Erythroblast (primary cell): ENCODE data around the gene ASZ1.

ENCODE experiments used
- DNase-seq, 2 experiments: peaks; one replicate each; lab custom pipeline; 2025; lab: John Stamatoyannopoulos, UW
- GATA1 ChIP-seq: IDR thresholded peaks from 2 replicates; pipeline ENCODE4 v1.6.1; 2011; ENCODE audit warnings: low read depth, mild to moderate bottlenecking, control low read depth, low read length, moderate library complexity
- POLR2A ChIP-seq: IDR thresholded peaks from 2 replicates; pipeline ENCODE4 v1.6.1; 2011; ENCODE audit warnings: mild to moderate bottlenecking, low read length

ASZ1 gene

DNA sequence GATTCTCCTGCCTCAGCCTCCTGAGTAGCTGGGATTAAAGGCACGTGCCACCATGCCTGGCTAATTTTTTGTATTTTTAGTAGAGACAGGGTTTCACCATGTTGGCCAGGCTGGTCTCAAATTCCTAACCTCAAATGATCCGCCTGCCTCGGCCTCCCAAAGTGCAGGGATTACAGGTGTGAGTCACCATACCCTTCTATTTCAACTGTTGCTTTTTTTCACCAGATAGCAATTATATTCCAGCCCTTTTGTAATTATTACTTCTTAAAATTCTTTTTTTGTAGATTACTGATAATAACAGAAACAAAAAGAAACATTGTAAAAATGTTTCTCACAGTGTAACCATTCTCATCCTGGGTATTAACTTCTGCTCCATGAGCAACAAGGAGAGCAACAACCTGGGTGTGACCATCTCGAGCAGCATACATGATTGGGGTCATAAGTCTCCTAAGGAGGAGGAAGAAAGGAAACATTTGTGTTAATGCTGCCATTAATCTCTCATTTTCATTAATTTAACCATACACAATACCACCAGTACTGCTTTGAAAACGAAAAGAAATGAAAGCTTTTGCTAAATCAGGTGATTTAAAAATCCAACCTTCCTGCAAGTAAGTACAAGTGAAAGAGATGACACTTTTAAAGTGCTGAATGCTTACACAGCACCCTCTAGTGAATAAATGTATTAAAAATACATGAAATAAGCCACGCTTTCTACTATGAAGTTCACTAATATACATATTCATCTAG, 41.8 kb downstream of the ASZ1 start:
- no peak for DNase-seq
- TF ChIP-seq GATA1 (no peak), POLR2A (no peak)

DNA sequence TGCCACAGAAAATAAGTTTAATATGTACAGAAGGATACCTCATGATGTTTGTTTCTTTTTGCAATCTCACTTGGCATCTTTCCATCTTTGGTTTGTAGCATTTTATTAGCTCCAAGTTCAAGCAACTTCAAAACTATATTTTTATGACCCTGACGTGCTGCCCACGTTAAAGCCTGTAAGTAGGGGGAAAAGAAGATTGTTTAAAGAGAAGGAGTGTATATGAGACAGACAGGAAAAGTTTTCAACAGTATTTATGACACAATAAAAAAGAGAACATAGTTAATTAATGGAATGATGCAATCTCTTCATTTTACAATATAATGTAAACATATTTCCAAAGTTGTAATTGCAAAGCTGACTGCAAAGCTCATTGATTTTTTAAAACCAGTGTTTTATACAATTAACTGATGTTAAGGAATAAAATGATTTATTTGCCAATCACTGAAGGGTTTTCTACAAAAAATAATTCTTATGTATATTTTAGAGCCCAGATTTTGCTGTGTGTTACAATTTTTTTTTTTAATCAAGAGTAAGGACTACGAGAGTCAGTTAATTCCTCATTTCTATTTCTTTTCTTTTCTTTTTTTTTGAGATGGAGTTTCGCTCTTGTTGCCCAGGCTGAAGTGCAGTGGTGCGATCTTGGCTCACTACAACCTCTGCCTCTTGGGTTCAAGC, 42.5 kb downstream of the ASZ1 start:
- DNase-seq, result no peak
- TF ChIP-seq POLR2A (no peak), GATA1 (no peak)

DNA sequence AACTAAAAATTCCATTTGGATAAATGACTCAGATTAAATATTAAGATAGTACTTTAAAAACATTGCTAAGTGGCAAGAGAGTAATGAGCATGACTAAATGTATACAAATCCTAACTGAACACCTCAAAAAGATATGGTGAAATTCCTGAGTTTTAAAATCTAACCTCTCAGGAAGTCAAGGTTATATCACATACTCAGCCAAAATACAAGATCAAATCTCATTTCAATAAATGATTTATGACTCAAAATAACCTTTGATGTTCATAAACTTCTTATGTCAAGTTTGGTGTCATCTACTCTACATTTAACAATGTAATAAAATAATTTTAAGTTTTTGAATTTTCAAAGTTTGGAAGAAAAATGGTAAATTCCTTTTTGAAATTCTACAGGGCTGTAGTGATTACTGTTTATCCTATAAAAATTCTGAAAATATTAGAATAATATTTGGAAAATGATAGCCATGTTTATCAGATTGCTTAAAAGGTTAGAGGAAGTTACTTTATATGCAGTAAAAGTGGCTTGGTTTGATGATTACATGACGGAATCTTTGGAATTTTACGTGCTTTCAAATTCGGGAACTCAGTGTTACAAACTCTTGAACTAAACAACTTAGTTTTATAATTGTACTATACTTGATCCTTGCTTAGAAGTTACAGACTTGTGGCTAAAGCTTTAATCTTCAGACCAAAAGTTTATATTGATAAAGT, 43.7 kb downstream of the ASZ1 start:
- DNase-seq, result no peak
- TF ChIP-seq GATA1, result no peak
- TF ChIP-seq POLR2A, result no peak

DNA sequence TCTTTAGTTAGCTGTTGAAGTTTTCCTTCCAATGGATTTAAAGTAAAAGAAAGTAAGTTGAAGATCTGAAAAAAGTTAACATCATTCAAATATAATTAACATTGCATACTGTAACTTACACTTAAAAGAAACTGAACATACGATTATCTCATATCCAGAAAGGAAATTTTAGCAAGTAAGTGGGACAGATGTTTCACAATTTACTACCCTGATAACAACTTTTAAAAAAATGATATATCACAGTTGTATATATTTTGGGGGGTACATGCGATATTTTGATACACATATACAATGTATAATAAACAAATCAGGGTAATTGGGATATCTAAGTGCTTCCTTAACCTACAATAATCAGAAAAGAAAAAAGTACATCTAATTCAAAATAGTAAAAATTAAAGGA, 44.2 kb downstream of the ASZ1 start:
- TF ChIP-seq POLR2A, result no peak
- no peak for TF ChIP-seq GATA1
- DNase-seq, result no peak

DNA sequence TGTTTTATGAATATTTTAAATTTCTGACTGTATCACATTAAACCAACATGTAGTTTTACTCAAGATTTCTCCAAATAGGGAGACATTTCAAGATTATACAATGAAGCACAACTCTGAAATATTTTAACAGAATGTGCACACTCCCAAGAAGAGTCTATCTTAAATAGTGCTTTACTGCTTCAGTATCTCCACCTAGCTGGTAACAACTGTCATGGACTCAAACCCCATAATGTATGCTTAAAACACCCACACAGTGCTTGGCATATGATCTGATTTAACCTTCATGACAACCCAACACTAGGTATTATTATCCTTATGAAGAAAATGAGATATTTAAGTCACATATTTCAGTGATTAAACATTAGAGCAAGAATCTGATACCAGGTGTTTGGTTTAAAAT, 45.9 kb downstream of the ASZ1 start:
- TF ChIP-seq GATA1, result no peak
- no peak for TF ChIP-seq POLR2A
- DNase-seq, result no peak

DNA sequence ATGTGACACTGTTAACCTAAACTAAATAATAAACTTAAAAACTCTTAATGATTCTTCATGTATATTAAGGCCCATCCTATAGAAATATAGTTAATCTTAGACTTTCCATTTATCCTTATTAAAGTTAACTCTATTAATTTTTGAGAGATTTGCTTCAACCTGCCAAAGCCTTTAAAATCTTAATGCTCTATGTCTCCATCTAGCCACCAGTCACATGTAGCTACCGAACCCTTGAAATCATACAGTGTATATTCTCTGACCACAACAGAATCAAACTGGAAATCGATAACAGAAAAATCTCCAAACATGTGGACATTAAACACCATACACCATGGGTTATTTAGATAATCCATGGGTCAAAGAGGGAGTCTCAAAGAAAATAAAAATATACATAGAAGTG, 51.9 kb downstream of the ASZ1 start:
- DNase-seq, result no peak
- TF ChIP-seq GATA1 (no peak), POLR2A (no peak)

DNA sequence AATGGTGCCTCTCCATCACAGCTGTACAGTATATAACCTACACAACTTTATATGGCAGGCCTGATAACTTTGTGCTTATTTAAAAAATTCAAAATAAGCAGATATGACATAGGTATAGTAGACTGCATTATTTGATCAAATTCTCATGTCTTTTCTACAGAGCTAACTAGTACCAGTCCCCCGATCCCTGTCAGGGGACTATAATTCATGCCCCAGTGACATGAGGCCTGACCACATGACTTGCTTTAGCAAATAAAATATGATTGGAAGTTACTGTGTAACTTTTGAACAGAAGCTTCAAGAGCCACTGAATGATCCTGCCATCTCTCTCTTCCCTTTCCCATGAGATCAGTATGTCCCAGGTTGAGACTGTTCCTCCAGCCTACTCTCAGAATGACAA, 55.2 kb downstream of the ASZ1 start:
- TF ChIP-seq GATA1, result no peak
- TF ChIP-seq POLR2A, result no peak
- no peak for DNase-seq

DNA sequence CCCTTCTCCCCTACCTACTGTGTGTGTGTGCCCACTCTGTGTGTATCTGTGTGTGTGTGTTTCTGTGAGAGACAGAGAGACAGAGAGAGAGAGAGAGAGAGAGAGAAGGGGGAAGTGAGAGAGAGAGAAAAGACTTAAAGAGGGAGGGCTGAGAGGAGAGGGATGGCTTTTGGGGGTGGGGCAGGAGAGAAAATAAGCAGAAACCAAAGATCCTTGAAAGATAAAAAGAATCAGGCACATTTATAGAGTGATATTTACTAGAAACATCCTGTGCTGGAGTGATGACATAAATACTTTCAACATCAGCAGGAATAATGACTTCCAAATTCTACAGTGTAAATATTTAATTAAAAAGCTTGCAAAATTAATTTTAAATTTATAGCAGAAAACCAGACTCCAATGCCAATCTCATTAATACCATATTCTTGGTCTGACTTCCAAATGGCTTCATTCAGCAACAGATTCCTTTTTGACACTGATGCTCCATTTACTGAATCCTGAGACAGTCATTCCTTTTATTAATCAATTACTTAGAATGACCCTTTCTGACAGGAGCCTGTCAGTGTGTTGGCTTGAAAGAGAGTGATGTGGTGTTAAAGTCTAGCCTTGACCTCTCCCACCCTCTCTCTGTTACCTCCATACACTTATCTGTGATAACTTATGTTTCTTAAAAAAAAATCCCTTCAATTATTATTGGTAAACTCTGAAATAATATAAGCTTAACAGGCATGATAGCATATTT, 62.8 kb downstream of the ASZ1 start:
- no peak for TF ChIP-seq POLR2A
- DNase-seq, result no peak

DNA sequence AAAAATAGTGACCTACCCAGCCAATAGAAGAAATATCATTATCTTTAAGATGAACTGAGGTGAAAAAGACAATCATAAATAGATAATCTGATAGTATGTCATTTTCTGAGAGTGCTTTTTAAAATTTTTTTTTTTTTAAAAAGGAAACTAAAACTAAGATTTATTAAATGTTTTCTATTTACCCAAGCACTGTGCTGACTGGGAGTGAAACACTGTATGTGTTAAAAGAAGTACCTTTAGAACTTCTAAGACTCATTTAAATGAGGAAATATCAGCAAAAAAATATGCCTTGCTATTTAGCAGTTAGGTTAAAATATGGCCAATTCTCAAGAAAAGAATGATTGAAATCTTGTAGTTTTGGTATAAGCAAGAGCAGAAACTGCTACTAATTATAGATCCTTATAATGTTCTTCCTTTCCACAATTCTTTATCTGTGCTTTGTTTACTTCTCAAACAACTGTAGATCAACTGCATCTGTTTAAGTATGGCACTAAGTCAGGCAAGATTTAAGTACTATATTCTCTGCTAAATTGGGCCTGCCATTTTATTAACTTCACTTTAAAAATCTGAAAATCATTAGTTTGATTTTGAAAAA, 64.9 kb downstream of the ASZ1 start:
- TF ChIP-seq GATA1 (no peak), POLR2A (no peak)
- no peak for DNase-seq

DNA sequence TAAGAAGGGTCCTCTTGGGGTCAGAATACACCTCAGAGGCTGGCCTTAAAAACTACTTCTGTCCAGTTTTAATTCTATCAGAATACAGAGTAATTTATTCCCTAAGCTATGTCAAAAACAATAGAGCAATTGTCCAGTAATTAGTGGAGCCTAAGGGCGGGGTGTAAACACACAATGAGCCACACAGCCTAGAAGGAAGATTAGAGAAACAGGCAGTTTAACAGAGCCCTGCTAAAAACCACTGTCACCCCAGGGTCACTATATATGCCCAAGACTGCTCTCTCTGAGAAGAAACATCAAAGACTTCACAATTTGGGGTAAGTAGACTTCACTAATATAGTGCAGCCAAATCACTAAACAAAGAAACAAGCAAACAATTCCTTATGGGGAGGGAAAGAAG, 77.3 kb downstream of the ASZ1 start:
- DNase-seq, result no peak
- TF ChIP-seq POLR2A, result no peak
- no peak for TF ChIP-seq GATA1

DNA sequence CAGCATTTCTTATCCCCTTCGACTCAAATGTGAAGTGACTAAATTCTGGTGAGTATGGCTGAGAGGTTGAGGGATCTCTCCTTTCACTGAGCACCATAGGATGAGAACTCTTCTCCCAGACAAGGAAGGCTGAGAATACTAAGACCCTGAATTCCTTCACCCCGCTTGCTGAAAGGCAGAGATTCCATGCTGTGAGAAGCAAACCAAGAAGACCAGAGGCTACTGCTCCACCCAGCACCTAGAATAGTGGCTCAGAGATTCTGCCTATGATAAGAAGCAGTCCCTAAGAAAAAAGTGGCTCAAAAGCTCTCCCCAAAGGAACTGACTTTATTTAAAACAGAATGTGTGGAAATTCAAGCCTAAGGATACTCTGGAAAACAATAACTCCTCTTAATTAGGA, 77.7 kb downstream of the ASZ1 start:
- TF ChIP-seq GATA1, result no peak
- no peak for TF ChIP-seq POLR2A
- no peak for DNase-seq

DNA sequence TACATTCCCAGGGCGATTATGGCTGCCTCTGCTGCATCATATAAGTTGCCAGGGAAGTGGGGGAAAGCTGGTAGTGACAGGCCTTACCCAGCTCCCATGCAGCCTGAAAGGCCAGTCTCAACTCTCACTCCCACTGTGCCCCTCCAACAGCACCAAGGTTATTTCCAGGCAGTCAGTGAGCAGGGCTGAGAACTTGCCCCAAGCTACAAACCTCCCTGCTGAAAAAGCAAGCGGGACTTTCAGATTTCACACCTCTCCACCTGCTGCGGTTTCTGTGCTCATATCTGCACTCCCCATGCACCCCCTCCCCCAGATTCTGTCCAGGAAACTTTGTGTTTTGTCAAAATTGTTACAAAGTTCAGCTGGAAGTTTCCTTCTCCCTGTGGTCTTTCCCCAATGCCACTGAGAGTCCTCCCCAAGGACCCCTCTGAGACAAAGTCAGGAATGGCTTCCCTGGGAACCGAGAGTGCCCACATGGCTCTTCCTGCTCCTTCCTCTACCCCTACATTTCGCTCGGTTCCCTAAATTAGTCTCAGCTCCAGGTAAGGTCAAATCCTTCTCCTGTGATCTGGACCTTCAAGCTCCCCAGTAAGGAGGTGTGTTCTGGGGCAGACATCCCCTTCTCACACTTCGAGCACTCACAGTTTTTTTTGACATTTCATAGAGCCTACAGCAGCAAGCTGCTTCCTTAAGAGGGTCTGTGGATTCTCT, 79.2 kb downstream of the ASZ1 start:
- DNase-seq, result no peak
- TF ChIP-seq GATA1 (no peak), POLR2A (no peak)

DNA sequence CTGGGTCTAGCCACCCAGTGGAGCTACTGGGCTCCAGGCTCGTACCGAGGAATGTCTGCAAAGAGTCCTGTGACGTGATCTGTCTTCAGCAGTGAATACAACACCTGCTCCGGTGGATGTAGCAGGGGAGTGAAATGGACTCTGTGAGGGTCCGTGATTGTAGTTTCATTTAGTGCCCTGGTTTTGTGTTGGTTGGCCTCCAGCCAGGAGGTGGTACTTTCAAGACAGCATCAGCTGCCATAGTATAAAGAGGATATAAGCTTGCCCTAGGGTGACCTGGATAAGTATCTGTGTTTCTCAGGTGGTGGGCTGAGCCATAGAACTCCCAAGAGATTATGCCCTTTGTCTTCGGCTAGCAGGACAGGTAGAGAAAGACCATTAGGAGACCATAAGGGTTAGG, 79.8 kb downstream of the ASZ1 start:
- no peak for DNase-seq
- TF ChIP-seq GATA1 (no peak), POLR2A (no peak)
